OCI-LY1 (cell line): ENCODE measurements around the gene NFASC.

Source experiments
- H2AFZ ChIP-seq: fragments of 200-600 bp; sonication (generic), shearing (Covaris generic); 2 replicates; pipeline ENCODE4 v1.6.0; 2014; ENCODE audit warnings: antibody characterized with exemption, mild to moderate bottlenecking, low read length
- H3F3A ChIP-seq: fragments of 200-600 bp; sonication (generic), shearing (Covaris generic); 2 replicates; pipeline ENCODE4 v1.6.0; 2014; ENCODE audit warnings: mild to moderate bottlenecking, antibody characterized with exemption, low read length, moderate library complexity; ENCODE audit not compliant: insufficient read depth
- H3K27ac ChIP-seq: fragments of 200-600 bp; sonication (generic); 2 replicates; pipeline ENCODE4 v1.5.1; 2014; ENCODE audit warnings: low read length, mixed run types, mild to moderate bottlenecking, low read depth; ENCODE audit not compliant: poor library complexity, severe bottlenecking
- H3K27me3 ChIP-seq: fragments of 200-600 bp; sonication (generic); 2 replicates; pipeline ENCODE4 v1.6.0; 2014; ENCODE audit warnings: antibody characterized with exemption, mild to moderate bottlenecking, low read length, moderate library complexity; ENCODE audit not compliant: insufficient read depth
- H3K36me3 ChIP-seq: fragments of 200-600 bp; sonication (generic); 2 replicates; pipeline ENCODE4 v1.6.1; 2014; ENCODE audit warnings: mild to moderate bottlenecking, antibody characterized with exemption, low read length, moderate library complexity, mixed read lengths; ENCODE audit not compliant: insufficient read depth
- H3K4me1 ChIP-seq: fragments of 200-600 bp; sonication (generic); 2 replicates; pipeline ENCODE4 v1.5.1; 2014; ENCODE audit warnings: mild to moderate bottlenecking, low read length, moderate library complexity; ENCODE audit not compliant: insufficient read depth, severe bottlenecking
- H3K4me2 ChIP-seq: fragments of 200-600 bp; sonication (generic), shearing (Covaris generic); 2 replicates; pipeline ENCODE4 v1.6.1; 2014; ENCODE audit warnings: low read length
- H3K4me3 ChIP-seq: fragments of 200-600 bp; sonication (generic); 2 replicates; pipeline ENCODE4 v1.5.1; 2014; ENCODE audit warnings: low read length, low read depth, mild to moderate bottlenecking, mixed read lengths; ENCODE audit not compliant: poor library complexity, severe bottlenecking
- H3K79me2 ChIP-seq: fragments of 200-600 bp; shearing (Covaris generic); 2 replicates; pipeline ENCODE4 v1.6.1; 2016; ENCODE audit warnings: mixed run types, low read length, mixed read lengths; ENCODE audit not compliant: insufficient read depth
- H3K9ac ChIP-seq: fragments of 200-600 bp; sonication (generic), shearing (Covaris generic); 2 replicates; pipeline ENCODE4 v1.6.1; 2014; ENCODE audit warnings: mild to moderate bottlenecking, low read length, mixed read lengths
- H3K9me2 ChIP-seq: fragments of 200-600 bp; sonication (generic), shearing (Covaris generic); 2 replicates; pipeline ENCODE4 v1.6.1; 2014; ENCODE audit warnings: low read depth, mild to moderate bottlenecking, low read length, mixed read lengths
- H3K9me3 ChIP-seq: fragments of 200-600 bp; shearing (Covaris generic); 2 replicates; pipeline ENCODE4 v1.6.1; 2014; ENCODE audit warnings: low read length, mixed read lengths
- H4K20me1 ChIP-seq: fragments of 200-600 bp; sonication (generic), shearing (Covaris generic); 2 replicates; pipeline ENCODE4 v1.6.0; 2016; ENCODE audit warnings: mild to moderate bottlenecking, low read length; ENCODE audit not compliant: insufficient read depth
- CTCF ChIP-seq: fragments of 200-600 bp; sonication (generic), shearing (Covaris generic); IDR thresholded peaks from 2 replicates; pipeline ENCODE4 v1.5.1; 2017; ENCODE audit warnings: mild to moderate bottlenecking, antibody characterized with exemption, low read length, moderate library complexity, mixed read lengths
- EZH2 ChIP-seq: fragments of 200-600 bp; sonication (generic), shearing (Covaris generic); IDR thresholded peaks from 2 replicates; pipeline ENCODE4 v1.8.0; 2017; ENCODE audit warnings: borderline replicate concordance, mixed run types, mild to moderate bottlenecking, antibody characterized with exemption, low read length, moderate library complexity, mixed read lengths

The NFASC gene

GRCh38 chr1:205068001-205068400, 197.3 kb downstream of the NFASC start:
- H3K79me2 ChIP-seq = no peaks in the 10 kb centered on the region
- TF ChIP-seq EZH2 (no peak), CTCF (no peak)
- no peak overlapping the region for H2AFZ ChIP-seq
- H3K9ac ChIP-seq = no peak overlapping the region
- H3K9me2 ChIP-seq = no peaks in the 10 kb centered on the region
- no peak overlapping the region for H3K4me3 ChIP-seq
- no peaks in the 10 kb centered on the region for H3K4me1 ChIP-seq
- no peaks in the 10 kb centered on the region for H3F3A ChIP-seq
- no peaks in the 10 kb centered on the region for H3K36me3 ChIP-seq
- H3K27me3 ChIP-seq = peaks cover 4% of the 10 kb centered on the region; the same call in 1 of the 2 replicates
- no peaks in the 10 kb centered on the region for H4K20me1 ChIP-seq
- H3K9me3 ChIP-seq = no peaks in the 10 kb centered on the region
- no peak overlapping the region for H3K27ac ChIP-seq
- H3K4me2 ChIP-seq = no peak overlapping the region

- H4K20me1 ChIP-seq = no peaks in the 10 kb centered on the region
- H3K4me2 ChIP-seq = no peak overlapping the region
- H3F3A ChIP-seq = no peaks in the 10 kb centered on the region
- H3K79me2 ChIP-seq = no peaks in the 10 kb centered on the region
- H3K27ac ChIP-seq = no peak overlapping the region
- no peak overlapping the region for H2AFZ ChIP-seq
- no peak overlapping the region for H3K9ac ChIP-seq
- no peaks in the 10 kb centered on the region for H3K9me2 ChIP-seq
- H3K27me3 ChIP-seq = peaks cover 4% of the 10 kb centered on the region; the same call in 1 of the 2 replicates
- no peak overlapping the region for H3K4me3 ChIP-seq
- H3K4me1 ChIP-seq = no peaks in the 10 kb centered on the region
- no peak for TF ChIP-seq EZH2
- no peaks in the 10 kb centered on the region for H3K36me3 ChIP-seq
- H3K9me3 ChIP-seq = no peaks in the 10 kb centered on the region
Measured at GRCh38 chr1:205068457-205069040, 197.9 kb downstream of the NFASC start.

- no peak for TF ChIP-seq CTCF
- no peak for TF ChIP-seq EZH2
- H3K4me3 ChIP-seq = no peak overlapping the region
Measured at GRCh38 chr1:205069371-205070125, 198.9 kb downstream of the NFASC start.

GRCh38 chr1:205071028-205071409, 200.4 kb downstream of the NFASC start:
- Histone ChIP-seq H3K27ac (no peak overlapping the region), H3K36me3 (no peaks in the 10 kb centered on the region), H3F3A (no peaks in the 10 kb centered on the region), H3K9me2 (no peaks in the 10 kb centered on the region), H4K20me1 (no peaks in the 10 kb centered on the region), H2AFZ (no peak overlapping the region), H3K4me2 (no peak overlapping the region), H3K9me3 (no peaks in the 10 kb centered on the region), H3K27me3 (no peaks in the 10 kb centered on the region), H3K4me3 (no peak overlapping the region), H3K79me2 (no peaks in the 10 kb centered on the region), H3K9ac (no peak overlapping the region), H3K4me1 (no peaks in the 10 kb centered on the region)
- no peak for TF ChIP-seq CTCF
- TF ChIP-seq EZH2 = no peak

More at GRCh38 chr1:205069371-205070125, 198.9 kb downstream of the NFASC start:
- Histone ChIP-seq H3K9ac (no peak overlapping the region), H3K27ac (no peak overlapping the region), H2AFZ (no peak overlapping the region), H4K20me1 (no peaks in the 10 kb centered on the region), H3K9me2 (no peaks in the 10 kb centered on the region), H3K9me3 (no peaks in the 10 kb centered on the region), H3K79me2 (no peaks in the 10 kb centered on the region), H3K27me3 (peaks cover 4% of the 10 kb centered on the region; the same call in 1 of the 2 replicates), H3K36me3 (no peaks in the 10 kb centered on the region), H3K4me2 (no peak overlapping the region), H3F3A (no peaks in the 10 kb centered on the region), H3K4me1 (no peaks in the 10 kb centered on the region)
